ENCODE measurements around the gene ETV6.

The ETV6 gene

DNA sequence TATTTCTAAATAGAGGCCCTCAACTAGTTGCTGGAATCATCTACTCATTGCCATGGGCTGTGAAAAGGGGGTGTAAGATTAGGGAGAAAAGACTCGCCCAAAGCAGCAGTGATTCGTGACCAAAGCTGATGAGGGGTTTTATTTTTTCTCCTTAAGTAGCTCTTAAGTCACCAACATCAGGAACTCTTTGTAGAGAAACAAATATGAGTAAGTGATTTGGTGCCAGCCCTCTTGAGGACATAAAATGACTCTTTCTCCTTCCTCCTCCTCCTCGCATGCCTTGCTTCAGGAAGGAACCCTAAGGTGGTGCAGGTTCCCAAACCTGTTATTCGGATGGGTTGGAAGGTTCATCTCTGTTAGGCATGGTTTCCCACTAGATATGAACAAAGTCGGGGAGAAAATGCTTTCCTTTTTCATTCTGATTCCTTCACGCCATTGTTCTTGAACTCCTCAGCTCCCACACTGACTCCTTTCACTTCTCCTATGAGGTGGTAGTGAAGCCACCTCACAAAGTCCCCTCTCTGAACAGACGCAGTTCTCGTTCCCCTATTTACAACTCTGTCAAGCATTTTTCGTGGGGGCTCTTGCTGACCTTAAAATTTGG, 113.4 kb downstream of the ETV6 start:
- no peak for DNase-seq

DNA sequence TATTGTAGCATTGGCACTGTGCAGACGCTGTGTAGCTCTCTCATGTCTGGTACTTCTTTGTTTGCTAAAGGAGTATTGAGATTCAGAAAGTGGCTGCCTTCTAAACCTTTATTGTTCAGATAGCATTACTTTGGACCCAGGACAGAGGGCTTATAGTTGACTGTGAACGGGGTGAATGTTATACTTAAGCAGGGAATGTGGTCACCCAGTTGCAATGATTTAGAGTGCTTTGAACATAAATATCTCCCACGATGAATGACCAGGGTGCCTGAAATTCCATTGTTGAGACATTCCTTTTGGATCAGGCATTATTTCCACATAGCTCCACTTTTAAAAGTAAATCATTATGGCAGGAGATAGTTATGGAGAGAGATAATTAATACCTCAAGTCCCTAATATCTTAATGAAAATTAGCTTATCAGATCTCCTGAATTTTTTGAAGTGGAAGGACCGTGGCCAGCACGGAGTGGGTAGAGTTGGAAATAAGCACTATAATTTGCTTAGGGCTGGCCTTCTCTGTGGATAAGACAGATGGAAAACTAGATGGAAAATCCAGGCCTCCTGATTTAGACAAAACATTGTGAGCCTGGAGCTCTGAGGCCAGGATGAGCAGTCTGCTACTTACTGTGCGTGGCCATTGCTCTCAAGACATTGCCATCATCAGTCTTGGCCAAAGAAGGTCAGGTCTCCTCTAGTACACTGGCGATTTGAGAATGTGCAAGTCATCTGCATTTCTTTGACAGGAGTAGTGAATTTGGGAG, 114.5 kb downstream of the ETV6 start:
- DNase-seq, result no peak

DNA sequence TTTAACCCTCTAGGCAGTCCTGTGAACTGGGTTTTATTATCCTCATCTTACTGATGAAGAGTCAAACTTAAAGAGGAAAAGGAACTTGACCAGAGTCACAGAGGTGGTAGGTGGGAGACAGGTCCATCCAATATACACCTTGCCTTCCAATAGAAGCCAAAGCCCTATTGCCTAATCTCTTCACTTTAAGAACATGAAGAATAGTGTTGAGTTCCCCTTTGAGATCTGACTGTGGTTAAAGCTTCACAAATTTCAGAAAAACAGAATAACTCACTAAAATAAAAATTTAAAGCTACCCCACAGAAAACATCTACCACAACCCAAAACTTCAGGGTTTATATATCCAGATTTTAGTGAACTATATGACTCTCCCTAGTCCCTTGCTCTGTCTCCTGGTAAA, 115.4 kb downstream of the ETV6 start:
- no peak for DNase-seq

DNA sequence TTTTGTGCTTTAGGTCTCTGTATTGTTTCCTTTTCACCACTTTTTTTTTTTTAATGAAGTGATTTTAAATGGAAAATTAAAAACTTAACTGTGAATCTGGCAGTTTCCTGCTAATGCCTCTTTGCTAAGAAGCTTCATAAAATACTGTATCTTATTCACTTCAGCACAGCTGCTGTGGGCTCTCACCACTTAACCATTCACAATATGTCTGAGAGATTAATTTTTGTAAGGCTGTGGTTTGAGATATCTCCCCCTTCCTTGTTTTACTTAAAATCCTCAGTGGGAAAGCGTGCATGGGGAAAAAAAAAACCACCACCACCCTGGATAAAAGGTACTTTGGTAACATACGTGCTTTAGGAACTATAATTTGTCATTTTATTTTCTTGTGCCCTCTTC, 115.9 kb downstream of the ETV6 start:
- no peak for DNase-seq

DNA sequence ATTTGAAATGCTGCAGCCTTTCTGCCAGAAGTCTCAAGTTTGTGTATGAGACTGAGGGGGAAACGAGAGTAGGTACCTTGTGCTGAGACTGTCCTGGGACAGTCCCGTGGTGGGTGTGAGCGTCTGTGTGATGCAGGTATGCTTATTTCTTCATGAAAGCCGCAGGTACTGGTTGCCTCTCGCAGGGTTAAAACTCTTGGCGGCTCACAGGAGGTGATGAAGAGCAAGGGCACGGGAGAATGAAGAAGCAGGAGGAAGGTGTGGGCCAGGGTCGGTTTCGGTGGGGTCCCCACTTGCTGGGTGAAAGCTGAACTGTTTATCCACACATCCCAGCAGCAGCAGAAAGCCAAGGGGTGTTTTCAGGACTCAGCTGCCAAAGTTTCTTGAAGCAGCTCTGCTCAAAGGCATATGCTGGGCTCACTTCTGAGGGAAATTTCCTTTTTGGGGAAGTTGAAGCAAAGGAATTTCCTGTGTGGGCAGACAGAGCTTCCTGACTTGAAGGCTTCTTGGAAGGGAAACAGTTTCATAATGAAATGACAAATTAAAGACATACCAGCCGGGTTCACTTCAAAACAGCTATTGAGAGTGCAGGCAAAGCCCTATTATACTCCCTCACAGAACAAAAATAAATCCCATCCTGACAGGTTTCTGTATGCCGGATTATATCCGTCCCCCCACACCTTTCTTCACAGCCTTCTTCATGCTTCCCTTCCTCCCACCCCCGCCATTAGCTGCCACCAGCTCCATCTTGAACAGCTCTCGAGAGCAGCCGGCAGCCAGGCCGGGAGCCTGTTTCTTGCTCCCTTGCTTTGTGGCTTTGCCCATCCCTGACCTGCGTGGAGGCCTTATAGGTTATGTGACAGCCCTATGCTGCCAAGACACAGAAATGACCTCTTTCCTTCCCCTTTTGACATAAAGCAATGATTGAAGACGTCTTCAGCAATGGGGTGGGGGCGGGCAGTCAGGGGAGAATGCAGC, 116.6 kb downstream of the ETV6 start:
- DNase-seq, result peak; percentile 79

DNA sequence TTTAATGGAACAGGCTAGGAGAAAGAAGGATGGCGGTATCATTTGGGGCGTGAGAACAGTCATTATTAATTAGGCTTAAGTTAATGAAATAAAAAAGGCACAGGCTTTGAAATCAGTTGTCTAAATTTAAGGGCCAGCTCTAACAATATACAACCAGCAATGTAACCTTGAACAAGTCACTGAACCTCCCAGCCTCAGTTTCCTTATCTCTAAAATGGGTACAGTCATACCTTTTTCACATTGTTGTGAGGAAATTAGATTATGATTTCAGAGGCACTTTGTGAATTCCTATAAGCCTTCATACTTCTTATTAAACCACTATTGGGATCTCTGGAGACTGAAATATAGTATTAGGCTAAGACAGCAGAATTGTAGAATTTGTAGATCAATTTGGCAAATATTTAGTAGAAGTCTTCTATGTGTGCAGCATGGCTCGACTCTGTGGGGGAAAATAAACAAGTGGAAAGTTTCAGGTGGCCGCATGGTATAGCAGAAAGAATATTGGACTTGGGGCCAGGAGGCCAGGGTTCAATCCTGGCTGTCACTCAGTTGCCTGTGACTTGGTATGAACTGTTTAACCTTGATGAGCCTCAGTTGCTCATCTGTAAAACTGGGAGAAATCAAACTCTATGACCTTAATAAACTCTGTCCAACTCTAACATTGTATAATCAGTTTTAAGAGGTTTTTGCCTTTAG, 117.7 kb downstream of the ETV6 start:
- DNase-seq, result no peak

DNA sequence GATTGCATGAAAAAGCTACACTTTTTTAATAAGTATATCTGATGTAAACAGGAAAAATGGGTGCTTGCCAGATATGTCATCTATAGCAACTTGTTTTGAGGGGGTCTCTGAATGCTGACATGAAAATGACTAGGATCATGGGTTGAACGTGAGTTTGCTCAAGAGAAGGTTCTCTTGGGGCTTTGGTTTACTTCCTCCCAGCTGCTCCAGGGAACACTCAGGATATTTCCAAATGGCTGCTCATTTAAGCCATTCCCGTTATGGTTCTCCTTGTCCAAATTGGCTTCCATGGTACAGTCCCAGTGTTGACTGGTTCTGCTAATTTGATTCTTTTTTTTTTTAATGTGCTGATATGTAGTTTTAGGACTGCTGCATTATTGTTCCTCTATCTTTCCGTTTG, 118.3 kb downstream of the ETV6 start:
- no peak for DNase-seq

DNA sequence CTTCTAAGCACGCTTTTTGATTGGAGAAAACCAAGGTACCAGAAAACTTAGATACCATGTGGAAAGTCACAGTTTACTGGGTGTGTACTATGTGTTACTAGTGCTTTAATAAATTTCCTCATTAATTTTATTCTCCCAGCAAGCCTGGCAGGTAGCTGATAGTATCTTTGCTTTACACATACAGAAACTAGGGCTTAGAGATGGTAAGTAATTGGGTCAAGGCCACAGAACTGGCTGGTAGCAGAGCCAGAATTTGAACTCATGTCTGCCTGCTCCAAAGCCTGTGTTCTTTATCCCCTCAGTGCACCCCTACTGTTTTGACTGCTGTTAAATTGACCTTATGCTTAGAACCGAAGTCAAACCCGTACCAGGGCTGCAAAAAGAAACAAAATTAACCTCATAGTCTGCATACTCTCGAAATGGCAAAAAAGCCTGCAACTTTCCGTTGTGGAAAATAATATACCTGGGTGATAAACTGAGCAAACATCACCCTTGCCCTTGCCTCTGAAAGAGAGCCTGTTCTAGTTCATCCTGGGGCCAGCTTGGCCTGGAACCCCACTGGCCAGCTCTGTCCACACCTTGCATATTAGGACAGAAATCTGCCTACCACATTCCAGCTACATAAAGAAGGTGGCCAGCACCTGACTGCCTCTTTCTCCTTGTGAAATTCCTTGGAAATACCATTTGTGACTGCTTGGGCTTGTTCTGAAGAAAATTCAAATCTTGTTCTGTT, 118.9 kb downstream of the ETV6 start:
- no peak for DNase-seq

DNA sequence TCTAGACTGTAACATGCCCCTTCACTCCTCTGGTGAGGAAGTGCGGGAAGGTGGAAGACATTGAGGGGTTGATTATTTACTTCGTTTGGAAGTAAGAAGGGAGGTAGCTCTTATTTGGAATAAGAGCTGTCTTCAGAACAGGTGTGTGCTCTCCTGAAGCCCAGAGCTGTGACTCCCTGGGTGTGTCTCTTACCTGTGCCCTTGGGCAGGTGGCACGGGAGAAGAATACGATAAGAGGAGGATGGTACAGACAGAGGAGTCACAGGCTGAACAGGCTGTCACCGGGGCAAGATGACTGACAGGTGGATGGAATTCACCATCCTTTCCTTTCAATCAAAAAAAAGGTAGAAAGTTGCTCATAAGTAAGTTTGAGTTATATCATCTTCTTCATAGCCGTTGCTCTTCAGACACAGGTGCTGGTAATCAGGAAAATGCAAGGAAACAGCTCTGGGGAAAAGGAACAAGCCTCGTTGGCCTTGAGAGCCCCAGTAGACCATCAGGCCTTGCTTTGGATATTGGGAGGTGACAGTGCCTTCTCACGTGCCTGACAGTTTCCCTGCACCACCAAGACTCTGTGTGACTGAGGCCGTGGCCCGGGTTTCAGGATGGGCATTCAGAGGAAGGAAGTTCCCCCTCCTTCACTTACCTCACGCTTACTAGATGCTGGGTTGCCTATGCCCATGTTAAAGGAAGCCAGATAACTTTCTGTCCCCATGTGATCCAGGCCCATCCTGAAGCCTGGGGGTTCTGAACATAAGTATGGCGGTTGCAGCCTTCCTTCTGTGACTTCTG, 120.4 kb downstream of the ETV6 start:
- DNase-seq, result no peak

DNA sequence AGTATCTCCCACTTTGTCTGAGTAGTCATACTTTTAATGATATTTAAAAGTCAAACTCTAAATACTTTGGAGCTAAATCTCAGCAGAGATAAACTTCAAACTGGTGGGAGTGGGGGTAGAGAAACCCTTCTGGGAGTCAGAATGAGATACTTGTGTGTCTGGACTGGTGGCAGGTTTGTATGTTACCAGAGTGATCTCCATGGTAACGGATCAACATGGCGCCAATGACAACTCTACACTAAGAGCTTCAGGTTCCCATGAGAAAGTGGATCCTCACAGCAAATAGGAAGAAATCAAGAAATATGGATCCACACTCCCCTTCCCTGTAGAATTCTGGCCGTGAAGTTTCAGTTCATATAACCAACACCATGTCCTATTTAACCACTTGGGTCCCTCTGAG, 121.9 kb downstream of the ETV6 start:
- DNase-seq, result no peak

DNA sequence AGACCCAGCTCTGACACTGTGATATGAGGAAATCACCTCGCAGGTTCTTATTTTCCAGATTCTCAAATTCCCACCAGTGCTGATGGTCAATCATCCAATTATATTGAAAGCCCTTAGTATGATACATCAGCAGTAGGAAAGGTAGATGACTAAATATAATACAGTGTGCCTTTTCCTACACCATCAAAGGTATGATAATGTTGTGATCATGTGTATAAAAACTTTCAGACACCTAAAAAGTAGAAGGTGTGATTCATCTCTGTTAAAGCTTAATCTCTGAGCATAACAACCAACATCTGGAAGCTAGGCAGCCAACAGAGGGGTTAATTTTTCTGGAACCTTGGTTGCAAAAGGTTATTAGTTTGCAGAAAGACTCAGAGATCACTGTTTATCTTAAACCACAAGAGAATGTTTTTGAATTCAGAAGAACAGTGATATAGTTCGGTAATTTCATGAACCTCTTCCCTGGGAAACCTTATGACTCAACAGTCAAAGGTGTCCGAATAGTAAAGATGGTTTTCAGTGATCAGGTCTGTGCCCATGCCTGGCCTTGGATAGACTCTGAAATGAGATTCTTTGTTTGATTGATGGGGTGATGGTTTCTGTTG, 122.5 kb downstream of the ETV6 start:
- no peak for DNase-seq

DNA sequence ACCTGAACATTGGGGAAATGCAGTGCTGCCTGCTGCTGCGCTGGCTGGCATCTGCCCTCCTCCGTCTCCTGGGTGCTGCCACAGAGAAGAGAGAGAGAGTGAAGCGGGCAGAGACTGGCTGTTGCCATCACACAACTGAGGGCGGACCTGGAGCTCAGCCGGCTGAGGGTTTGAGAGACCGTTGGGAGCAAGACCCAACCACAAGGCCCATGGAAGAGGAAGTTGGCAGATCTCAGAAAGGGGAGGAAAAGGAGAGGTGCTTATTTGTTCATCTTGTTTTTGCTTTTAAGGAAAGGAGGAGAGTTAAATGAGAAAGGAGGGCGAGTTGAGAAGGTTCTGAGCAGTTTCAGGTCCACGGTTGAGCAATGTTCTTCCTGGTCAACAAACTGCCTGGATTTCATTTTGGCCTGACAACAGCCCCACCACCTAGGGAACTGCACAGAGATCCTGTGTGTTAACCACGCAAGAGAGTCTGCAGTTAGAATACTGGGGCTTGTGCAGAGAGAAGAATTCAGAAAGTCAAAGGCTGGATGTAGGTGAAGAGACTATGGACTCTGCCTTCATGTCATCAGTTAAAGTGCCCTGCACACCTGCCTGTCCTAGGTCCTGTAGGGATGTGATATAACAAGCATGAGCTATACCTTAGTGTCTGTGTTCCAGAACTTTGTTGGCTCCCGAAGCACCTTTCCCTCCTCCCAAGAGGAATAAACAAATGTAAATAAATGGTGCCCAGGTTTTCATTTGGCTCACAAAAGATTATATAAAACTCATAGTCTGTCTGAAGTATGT, 124.6 kb downstream of the ETV6 start:
- no peak for DNase-seq

DNA sequence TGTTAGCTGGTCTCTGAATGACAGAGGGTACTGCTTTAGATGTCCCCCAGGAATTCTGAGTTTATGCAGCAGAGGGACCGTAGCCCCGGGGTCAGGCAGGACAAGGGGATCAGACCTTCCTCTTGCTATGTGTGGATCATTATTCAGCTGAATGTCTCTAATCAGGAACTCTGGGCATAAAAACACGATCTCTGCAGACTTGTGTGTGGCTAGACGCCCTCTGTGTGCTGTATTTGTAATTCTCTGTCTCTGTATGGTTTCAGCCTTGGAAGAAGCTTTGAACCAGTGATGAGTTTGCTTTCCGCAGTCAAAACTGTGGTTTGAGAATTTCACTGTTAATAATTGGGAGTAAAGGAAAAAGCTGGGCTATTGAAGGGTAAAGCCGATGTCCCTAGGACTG, 125.3 kb downstream of the ETV6 start:
- DNase-seq, result no peak

DNA sequence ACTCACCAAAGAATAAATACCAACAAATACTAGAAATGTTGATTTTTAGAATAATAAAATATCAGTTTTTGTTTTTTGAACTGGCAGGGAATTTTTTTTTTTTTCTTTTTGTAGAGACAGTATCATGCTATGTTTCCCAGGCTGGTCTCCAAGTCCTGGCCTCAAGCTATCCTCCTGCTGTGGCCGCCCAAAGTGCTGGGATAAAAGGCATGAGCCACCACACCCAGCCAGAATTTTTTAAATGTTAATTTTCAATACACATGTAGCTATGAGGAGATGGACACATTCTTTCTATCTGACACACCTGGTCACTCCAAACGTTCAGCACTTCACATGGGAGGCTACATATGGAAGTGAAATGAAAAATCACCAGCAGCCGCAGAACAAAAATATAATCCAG, 126.8 kb downstream of the ETV6 start:
- no peak for DNase-seq

DNA sequence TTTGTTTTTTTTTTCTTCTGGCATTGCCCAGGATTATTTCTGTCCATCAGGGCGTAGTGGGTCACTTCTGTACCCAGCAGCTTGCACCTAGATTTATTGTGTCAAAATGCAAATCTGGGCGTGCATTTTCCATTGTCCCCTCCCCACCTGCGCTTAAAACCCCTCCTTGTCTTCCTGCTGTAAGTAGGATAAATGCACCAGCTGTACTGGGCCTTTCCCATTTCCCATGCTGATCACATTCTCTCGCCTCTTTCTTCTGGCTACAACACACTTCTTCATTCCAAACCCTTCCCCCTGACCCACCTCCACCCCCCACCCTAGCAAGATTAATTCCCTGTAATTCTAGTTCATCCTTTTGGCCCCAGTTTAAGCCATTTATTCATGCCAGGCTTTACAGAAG, 128.0 kb downstream of the ETV6 start:
- DNase-seq, result no peak

DNA sequence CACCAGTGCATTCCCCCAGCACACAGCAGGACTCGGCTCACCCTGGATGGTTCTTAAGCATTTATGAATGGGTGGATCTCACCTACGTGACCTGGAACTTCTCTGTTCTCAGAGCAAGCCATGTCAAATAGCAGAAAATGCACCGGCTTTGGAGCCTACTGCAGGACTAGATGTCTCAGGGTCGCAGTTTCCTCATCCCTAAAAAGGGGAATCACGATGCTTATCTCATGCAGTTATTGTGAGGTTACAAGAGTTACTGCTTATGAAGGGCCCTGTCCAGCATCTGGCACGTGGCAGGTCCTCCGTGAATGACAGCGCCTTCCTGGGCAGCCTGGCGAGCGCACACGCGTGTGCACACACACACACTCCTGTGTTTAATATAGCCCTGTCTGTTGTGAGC, 128.5 kb downstream of the ETV6 start:
- DNase-seq, result no peak

DNA sequence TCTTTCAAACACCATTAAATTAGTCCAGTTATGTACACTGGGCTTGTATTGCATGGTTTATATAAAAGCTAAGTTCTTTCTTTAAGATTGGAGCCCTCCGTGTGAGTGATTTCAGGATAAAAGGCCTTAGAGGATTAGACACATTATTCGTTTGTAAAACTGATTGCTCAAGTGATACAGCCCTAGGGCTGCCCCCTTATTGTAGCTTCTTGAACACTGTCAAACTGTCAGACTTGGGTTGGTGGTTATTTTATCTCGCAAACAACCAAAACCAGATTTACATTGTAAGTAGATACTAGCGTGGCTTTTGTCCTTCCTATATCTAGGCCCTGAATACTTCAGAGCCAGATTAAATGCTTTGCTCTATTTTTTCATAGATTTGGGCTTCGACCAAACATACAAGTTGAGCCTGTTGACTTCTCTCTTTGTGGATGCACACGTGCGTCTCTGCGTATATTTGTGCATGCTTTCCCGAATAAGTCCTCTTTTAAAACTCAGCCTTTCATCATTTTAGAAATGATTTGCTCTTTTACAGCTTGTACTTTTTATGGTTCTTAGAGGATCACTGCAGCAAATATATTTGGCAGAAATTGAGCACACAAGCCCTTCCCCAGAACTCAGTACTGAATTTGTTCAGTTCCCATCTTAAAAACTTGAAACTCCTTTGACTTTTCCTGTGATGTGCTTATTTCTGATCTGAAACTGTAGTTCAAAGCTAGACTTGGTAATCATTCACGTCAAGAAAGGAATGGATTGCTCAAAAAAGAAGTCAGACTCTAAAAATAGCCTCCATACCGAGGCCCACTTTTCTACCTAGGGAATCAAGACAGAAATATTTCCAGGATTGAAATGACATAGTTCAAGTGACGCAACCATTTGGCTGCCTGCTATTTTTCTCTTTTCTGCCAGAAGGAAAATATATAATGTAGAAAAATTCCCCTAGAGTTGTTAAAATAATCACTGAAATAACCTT, 129.5 kb downstream of the ETV6 start:
- no peak for DNase-seq

DNA sequence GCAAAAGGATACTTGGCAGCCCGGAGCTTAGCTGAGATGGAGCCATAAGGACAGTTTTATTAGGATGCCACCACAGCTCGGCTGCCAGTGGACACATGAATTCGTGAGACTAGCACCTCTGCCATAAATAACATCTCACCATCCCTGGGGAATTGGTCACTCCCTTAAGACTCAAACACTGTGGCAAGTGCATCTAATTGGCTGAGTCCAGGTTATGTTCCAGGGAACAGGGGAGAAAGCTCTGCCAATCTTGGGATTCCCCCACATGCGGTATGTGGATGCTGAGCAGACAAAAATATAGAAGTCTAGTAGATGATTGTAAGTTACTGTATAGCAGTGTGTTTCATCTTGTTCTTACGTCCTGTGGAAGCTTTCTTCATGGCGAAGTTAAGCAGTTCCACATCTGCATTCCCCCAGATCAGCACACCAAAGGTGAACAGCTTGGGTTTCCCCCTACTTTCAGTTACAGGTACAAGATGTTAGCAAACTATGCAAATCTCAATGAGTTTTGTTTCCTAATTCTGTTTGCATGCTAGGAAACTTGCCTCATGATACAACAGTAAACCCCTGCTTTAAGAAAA, 131.1 kb downstream of the ETV6 start:
- no peak for DNase-seq

All from stimulated activated naive CD4-positive, alpha-beta T cell treated with Interleukin-2 at 50 U/mL for 16 hours (primary cell).